SK-N-SH treated with all-trans-retinoic acid at 6 μM for 48 hours (cell line): ENCODE results near the gene TM4SF5.

Source experiments
- ATAC-seq: fragments of 200-7000 bp; cut with Tn5 transposase; 3 replicates; pipeline ENCODE4 v1.9.1; 2020; ENCODE audit warnings: mild to moderate bottlenecking, moderate library complexity
- ARNTL ChIP-seq: fragments of 450-650 bp; formaldehyde crosslinking; IDR thresholded peaks from 2 replicates; pipeline ENCODE4 v1.5.0; 2020; ENCODE audit warnings: low read depth, mild to moderate bottlenecking, moderate library complexity, borderline replicate concordance
- BACH2 ChIP-seq: fragments of 250-450 bp; sonication (Bioruptor Pico); IDR thresholded peaks from 2 replicates; pipeline ENCODE4 v1.9.0; 2021; ENCODE audit warnings: mild to moderate bottlenecking, borderline replicate concordance
- GLIS3 ChIP-seq: fragments of 250-450 bp; sonication (Bioruptor Pico); IDR thresholded peaks from 2 replicates; pipeline ENCODE4 v1.5.0; 2020; ENCODE audit warnings: mild to moderate bottlenecking, moderate library complexity
- OSR1 ChIP-seq: fragments of 250-450 bp; sonication (Bioruptor Pico); IDR thresholded peaks from 2 replicates; pipeline ENCODE4 v1.8.0; 2022; ENCODE audit warnings: moderate library complexity, mild to moderate bottlenecking, inconsistent platforms
- PPARA ChIP-seq: fragments of 250-450 bp; sonication (Bioruptor Pico); IDR thresholded peaks from 2 replicates; pipeline ENCODE4 v1.5.0; 2020; ENCODE audit warnings: mild to moderate bottlenecking, borderline replicate concordance
- SNAI2 ChIP-seq: fragments of 250-450 bp; sonication (Bioruptor Pico); IDR thresholded peaks from 2 replicates; pipeline ENCODE4 v1.5.0; 2020; ENCODE audit warnings: mild to moderate bottlenecking, moderate library complexity
- TCF4 ChIP-seq: fragments of 250-450 bp; sonication (Bioruptor Pico); IDR thresholded peaks from 2 replicates; pipeline ENCODE4 v1.8.0; 2021; ENCODE audit warnings: mild to moderate bottlenecking, moderate library complexity, borderline replicate concordance
- TOX ChIP-seq: fragments of 250-450 bp; sonication (Bioruptor Pico); IDR thresholded peaks from 2 replicates; pipeline ENCODE4 v1.8.0; 2021; ENCODE audit warnings: mild to moderate bottlenecking, moderate library complexity, borderline replicate concordance
- ZC3H10 ChIP-seq: fragments of 250-450 bp; sonication (Bioruptor Pico); IDR thresholded peaks from 2 replicates; pipeline ENCODE4 v1.5.1; 2021; ENCODE audit warnings: mild to moderate bottlenecking, moderate library complexity
- ZFP3 ChIP-seq: fragments of 250-450 bp; sonication (Bioruptor Pico); IDR thresholded peaks from 2 replicates; pipeline ENCODE4 v1.5.0; 2020; ENCODE audit warnings: mild to moderate bottlenecking, moderate library complexity
- ZFP30 ChIP-seq: fragments of 450-650 bp; formaldehyde crosslinking; IDR thresholded peaks from 2 replicates; pipeline ENCODE4 v1.5.0; 2022; ENCODE audit warnings: mild to moderate bottlenecking, moderate library complexity
- ZNF565 ChIP-seq: fragments of 450-650 bp; formaldehyde crosslinking; conservative IDR thresholded peaks from 2 replicates; pipeline ENCODE4 v1.5.0; 2020; ENCODE audit warnings: low read depth, mild to moderate bottlenecking, moderate library complexity
- ZNF70 ChIP-seq: fragments of 450-650 bp; formaldehyde crosslinking; IDR thresholded peaks from 2 replicates; pipeline ENCODE4 v1.5.0; 2020; ENCODE audit warnings: mild to moderate bottlenecking, moderate library complexity
- ZNF8 ChIP-seq: fragments of 450-650 bp; formaldehyde crosslinking; IDR thresholded peaks from 2 replicates; pipeline ENCODE4 v1.5.0; 2020; ENCODE audit warnings: mild to moderate bottlenecking, moderate library complexity
- TF ChIP-seq, protein P1 (sequence below): fragments of 250-450 bp; sonication (Bioruptor Pico); IDR thresholded peaks from 2 replicates; pipeline ENCODE4 v1.5.1; 2021; ENCODE audit warnings: mild to moderate bottlenecking, moderate library complexity
- TF ChIP-seq, protein P2 (sequence below): fragments of 250-450 bp; sonication (Bioruptor Pico); IDR thresholded peaks from 2 replicates; pipeline ENCODE4 v1.5.0; 2020; ENCODE audit warnings: mild to moderate bottlenecking, moderate library complexity
- TF ChIP-seq, protein P3 (sequence below): fragments of 250-450 bp; sonication (Bioruptor Pico); IDR thresholded peaks from 2 replicates; pipeline ENCODE4 v1.8.0; 2021; ENCODE audit warnings: low read depth, mild to moderate bottlenecking, moderate library complexity, borderline replicate concordance
- TF ChIP-seq, protein P4 (sequence below): fragments of 250-450 bp; sonication (Bioruptor Pico); IDR thresholded peaks from 2 replicates; pipeline ENCODE4 v1.8.0; 2020; ENCODE audit warnings: mild to moderate bottlenecking, moderate library complexity, borderline replicate concordance

The TM4SF5 gene

DNA sequence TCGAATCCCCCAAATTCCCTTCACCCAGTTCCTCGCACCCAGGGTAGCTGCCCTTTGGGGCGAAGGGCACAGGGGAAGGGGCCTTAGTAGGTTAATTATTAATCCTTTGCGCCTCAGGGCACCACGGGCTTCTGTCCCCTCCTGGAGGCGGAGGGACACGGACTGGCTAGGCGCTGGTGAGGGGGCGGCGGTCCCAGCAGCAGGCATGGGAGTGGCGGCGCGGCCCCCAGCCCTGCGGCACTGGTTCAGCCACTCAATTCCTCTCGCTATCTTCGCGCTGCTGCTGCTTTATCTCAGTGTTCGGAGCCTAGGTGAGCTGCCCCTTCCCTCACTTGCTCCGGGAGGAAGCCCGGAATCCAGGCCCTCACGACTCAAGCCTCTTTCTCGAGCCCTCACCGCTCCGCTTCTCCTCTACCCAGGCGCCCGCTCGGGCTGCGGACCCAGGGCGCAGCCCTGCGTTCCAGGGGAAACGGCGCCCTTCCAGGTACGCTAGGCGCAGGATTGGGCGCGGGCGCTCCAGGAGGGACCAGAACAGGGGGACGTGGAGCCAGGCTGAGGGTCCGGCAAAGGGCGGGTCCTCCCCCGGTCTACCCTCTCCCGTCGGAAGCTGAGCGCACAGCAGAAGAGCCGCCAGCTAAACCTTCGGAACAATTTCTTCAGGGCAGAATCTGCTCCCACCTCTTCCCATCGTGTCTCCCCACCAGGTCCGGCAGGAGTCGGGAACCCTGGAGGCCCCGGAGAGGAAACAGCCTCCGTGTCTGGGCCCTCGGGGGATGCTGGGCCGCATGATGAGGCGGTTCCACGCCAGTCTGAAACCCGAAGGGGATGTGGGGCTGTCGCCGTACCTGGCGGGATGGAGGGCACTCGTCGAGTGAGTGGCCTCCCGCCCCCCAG, 17.4 kb downstream of the TM4SF5 start, which contains the start of gene GLTPD2:
TSS of gene GLTPD2 (plus strand) at position 158 of the 894 bp plus-strand sequence. CDS start at position 206, 48 bp downstream.
- TF ChIP-seq TCF4 (CRISPR knock-in tag) (no peak), ZNF8 (CRISPR knock-in tag) (no peak), ZFP3 (CRISPR knock-in tag) (no peak), BACH2 (CRISPR knock-in tag) (no peak), SNAI2 (no peak), ZFP30 (no peak), PPARA (no peak), ZNF70 (CRISPR knock-in tag) (no peak), OSR1 (CRISPR knock-in tag) (no peak), GLIS3 (CRISPR knock-in tag) (no peak), ARNTL (CRISPR knock-in tag) (no peak), ZC3H10 (CRISPR knock-in tag) (no peak)
- TF ChIP-seq, protein P1, sequence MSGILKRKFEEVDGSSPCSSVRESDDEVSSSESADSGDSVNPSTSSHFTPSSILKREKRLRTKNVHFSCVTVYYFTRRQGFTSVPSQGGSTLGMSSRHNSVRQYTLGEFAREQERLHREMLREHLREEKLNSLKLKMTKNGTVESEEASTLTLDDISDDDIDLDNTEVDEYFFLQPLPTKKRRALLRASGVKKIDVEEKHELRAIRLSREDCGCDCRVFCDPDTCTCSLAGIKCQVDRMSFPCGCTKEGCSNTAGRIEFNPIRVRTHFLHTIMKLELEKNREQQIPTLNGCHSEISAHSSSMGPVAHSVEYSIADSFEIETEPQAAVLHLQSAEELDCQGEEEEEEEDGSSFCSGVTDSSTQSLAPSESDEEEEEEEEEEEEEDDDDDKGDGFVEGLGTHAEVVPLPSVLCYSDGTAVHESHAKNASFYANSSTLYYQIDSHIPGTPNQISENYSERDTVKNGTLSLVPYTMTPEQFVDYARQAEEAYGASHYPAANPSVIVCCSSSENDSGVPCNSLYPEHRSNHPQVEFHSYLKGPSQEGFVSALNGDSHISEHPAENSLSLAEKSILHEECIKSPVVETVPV (CRISPR knock-in tag), result no peak
- TF ChIP-seq, protein P2, sequence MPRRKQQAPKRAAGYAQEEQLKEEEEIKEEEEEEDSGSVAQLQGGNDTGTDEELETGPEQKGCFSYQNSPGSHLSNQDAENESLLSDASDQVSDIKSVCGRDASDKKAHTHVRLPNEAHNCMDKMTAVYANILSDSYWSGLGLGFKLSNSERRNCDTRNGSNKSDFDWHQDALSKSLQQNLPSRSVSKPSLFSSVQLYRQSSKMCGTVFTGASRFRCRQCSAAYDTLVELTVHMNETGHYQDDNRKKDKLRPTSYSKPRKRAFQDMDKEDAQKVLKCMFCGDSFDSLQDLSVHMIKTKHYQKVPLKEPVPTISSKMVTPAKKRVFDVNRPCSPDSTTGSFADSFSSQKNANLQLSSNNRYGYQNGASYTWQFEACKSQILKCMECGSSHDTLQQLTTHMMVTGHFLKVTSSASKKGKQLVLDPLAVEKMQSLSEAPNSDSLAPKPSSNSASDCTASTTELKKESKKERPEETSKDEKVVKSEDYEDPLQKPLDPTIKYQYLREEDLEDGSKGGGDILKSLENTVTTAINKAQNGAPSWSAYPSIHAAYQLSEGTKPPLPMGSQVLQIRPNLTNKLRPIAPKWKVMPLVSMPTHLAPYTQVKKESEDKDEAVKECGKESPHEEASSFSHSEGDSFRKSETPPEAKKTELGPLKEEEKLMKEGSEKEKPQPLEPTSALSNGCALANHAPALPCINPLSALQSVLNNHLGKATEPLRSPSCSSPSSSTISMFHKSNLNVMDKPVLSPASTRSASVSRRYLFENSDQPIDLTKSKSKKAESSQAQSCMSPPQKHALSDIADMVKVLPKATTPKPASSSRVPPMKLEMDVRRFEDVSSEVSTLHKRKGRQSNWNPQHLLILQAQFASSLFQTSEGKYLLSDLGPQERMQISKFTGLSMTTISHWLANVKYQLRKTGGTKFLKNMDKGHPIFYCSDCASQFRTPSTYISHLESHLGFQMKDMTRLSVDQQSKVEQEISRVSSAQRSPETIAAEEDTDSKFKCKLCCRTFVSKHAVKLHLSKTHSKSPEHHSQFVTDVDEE (CRISPR knock-in tag), result no peak
- TF ChIP-seq, protein P3, sequence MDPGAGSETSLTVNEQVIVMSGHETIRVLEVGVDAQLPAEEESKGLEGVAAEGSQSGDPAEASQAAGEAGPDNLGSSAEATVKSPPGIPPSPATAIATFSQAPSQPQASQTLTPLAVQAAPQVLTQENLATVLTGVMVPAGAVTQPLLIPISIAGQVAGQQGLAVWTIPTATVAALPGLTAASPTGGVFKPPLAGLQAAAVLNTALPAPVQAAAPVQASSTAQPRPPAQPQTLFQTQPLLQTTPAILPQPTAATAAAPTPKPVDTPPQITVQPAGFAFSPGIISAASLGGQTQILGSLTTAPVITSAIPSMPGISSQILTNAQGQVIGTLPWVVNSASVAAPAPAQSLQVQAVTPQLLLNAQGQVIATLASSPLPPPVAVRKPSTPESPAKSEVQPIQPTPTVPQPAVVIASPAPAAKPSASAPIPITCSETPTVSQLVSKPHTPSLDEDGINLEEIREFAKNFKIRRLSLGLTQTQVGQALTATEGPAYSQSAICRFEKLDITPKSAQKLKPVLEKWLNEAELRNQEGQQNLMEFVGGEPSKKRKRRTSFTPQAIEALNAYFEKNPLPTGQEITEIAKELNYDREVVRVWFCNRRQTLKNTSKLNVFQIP (CRISPR knock-in tag), result no peak
- ATAC-seq, result peak; percentile 1

DNA sequence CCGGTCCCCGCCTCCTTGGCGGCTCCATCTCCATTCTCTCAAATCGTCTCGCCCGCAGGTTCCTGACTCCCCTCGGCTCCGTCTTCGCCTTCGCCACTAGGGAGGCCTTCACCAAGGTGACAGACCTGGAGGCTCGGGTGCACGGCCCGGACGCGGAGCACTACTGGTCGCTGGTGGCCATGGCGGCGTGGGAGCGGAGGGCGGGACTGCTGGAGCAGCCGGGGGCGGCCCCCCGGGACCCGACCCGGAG, 17.9 kb downstream of the TM4SF5 start:
- TF ChIP-seq TCF4 (CRISPR knock-in tag), result no peak
- TF ChIP-seq GLIS3 (CRISPR knock-in tag), result no peak
- no peak for TF ChIP-seq ZNF565 (CRISPR knock-in tag)
- TF ChIP-seq, protein P4, sequence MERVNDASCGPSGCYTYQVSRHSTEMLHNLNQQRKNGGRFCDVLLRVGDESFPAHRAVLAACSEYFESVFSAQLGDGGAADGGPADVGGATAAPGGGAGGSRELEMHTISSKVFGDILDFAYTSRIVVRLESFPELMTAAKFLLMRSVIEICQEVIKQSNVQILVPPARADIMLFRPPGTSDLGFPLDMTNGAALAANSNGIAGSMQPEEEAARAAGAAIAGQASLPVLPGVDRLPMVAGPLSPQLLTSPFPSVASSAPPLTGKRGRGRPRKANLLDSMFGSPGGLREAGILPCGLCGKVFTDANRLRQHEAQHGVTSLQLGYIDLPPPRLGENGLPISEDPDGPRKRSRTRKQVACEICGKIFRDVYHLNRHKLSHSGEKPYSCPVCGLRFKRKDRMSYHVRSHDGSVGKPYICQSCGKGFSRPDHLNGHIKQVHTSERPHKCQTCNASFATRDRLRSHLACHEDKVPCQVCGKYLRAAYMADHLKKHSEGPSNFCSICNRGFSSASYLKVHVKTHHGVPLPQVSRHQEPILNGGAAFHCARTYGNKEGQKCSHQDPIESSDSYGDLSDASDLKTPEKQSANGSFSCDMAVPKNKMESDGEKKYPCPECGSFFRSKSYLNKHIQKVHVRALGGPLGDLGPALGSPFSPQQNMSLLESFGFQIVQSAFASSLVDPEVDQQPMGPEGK (CRISPR knock-in tag), result no peak
- TF ChIP-seq TOX (CRISPR knock-in tag), result no peak
- TF ChIP-seq, protein P2 (CRISPR knock-in tag), result no peak
- ATAC-seq, result no peak
